Measurements from ENCODE around the gene CNN2. TPM values are rescaled to one million over a fixed set of nuclear protein-coding genes. Genes with fewer than 3 reads are reported as not detected.

Gene CNN2
- total and polyA plus RNA-seq, 2 of the 13 experiments (the other 11 are each of a cell fraction or from before 2014, with no cell fraction given): 63.6 to 70.0 TPM

GRCh38 chr19:996051-996838, 30.2 kb upstream of the CNN2 start (continued):
- TF ChIP-seq NR0B2 (CRISPR knock-in tag; IDR thresholded peaks at IDR 0.05) (no peak), GABPB1 (CRISPR knock-in tag; IDR thresholded peaks at IDR 0.05) (no peak), RORA (CRISPR knock-in tag; IDR thresholded peaks at IDR 0.05) (no peak), GMEB1 (CRISPR knock-in tag; IDR thresholded peaks at IDR 0.05; ENCODE audit: borderline replicate concordance) (no peak), PATZ1 (CRISPR knock-in tag; IDR thresholded peaks at IDR 0.05) (peak; percentile 63), SAFB2 (CRISPR knock-in tag; IDR thresholded peaks at IDR 0.05; ENCODE audit: borderline replicate concordance, low read depth) (0 out of 2 replicates have a peak, but pooled peaks have one; percentile 35), ZBTB21 (CRISPR knock-in tag; IDR thresholded peaks at IDR 0.05) (0 out of 2 replicates have a peak, but pooled peaks have one; percentile 64), BRD4 (CRISPR knock-in tag; IDR thresholded peaks at IDR 0.05) (no peak), MZF1 (CRISPR knock-in tag; IDR thresholded peaks at IDR 0.05; ENCODE audit: borderline replicate concordance) (no peak), MXD4 (CRISPR knock-in tag; IDR thresholded peaks at IDR 0.05) (no peak), HIC2 (CRISPR knock-in tag; IDR thresholded peaks at IDR 0.05; ENCODE audit: low read depth) (no peak), DPF2 (CRISPR knock-in tag; IDR thresholded peaks at IDR 0.05; ENCODE audit: borderline replicate concordance, low read depth) (no peak), MBNL3 (CRISPR knock-in tag; conservative IDR thresholded peaks at IDR 0.05) (no peak), PAF1 (CRISPR knock-in tag; IDR thresholded peaks at IDR 0.05) (0 out of 2 replicates have a peak, but pooled peaks have one; percentile 50), FOXM1 (CRISPR knock-in tag; IDR thresholded peaks at IDR 0.05) (no peak), NFE2 (CRISPR knock-in tag; IDR thresholded peaks at IDR 0.05) (no peak), SKIL (CRISPR knock-in tag; IDR thresholded peaks at IDR 0.05; ENCODE audit: borderline replicate concordance) (0 out of 2 replicates have a peak, but pooled peaks have one; percentile 15), HOXA3 (CRISPR knock-in tag; IDR thresholded peaks at IDR 0.05) (peak; percentile 58; the same call in 1 of the 2 replicates), MIER3 (CRISPR knock-in tag; IDR thresholded peaks at IDR 0.05; ENCODE audit: borderline replicate concordance) (no peak), KLF16 (CRISPR knock-in tag; IDR thresholded peaks at IDR 0.05) (no peak), ZFP82 (CRISPR knock-in tag; IDR thresholded peaks at IDR 0.05; ENCODE audit: borderline replicate concordance) (no peak)

Measured in HepG2 (cell line).